ENCODE measurements around the gene CLIC4.

CLIC4 gene

GRCh38 chr1:24707687-24708086 lies 37.6 kb upstream of the CLIC4 start:
- H3K4me2 ChIP-seq, result no peak overlapping the region
- H3K9ac ChIP-seq, result no peak overlapping the region
- H3K27me3 ChIP-seq (ENCODE audit: insufficient read depth, low read depth), result no peaks in the 10 kb centered on the region
- H4K20me1 ChIP-seq (ENCODE audit: insufficient read depth), result no peaks in the 10 kb centered on the region
- H3K27ac ChIP-seq, result no peak overlapping the region
- peaks cover 49% of the 10 kb centered on the region for H3K4me1 ChIP-seq (ENCODE audit: low read depth, poor library complexity, severe bottlenecking)
- TF ChIP-seq CTCF (conservative IDR thresholded peaks at IDR 0.05; ENCODE audit: low read depth, low read length), result no peak
- H3K4me3 ChIP-seq (IDR thresholded peaks at IDR 0.05; ENCODE audit: insufficient read depth, low read depth, low read length), result no peak overlapping the region
- H3K79me2 ChIP-seq (ENCODE audit: insufficient read depth, low read depth), result no peaks in the 10 kb centered on the region
- H2AFZ ChIP-seq (ENCODE audit: low read depth), result no peak overlapping the region
- no peaks in the 10 kb centered on the region for H3K36me3 ChIP-seq (ENCODE audit: insufficient read depth)

- Histone ChIP-seq H4K20me1 (ENCODE audit: insufficient read depth) (no peaks in the 10 kb centered on the region), H3K36me3 (ENCODE audit: insufficient read depth) (no peaks in the 10 kb centered on the region), H3K4me1 (ENCODE audit: low read depth, poor library complexity, severe bottlenecking) (peaks cover 46% of the 10 kb centered on the region), H3K4me3 (IDR thresholded peaks at IDR 0.05; ENCODE audit: insufficient read depth, low read depth, low read length) (no peak overlapping the region), H3K27ac (no peak overlapping the region), H2AFZ (ENCODE audit: low read depth) (no peak overlapping the region), H3K27me3 (ENCODE audit: insufficient read depth, low read depth) (no peaks in the 10 kb centered on the region), H3K79me2 (ENCODE audit: insufficient read depth, low read depth) (no peaks in the 10 kb centered on the region), H3K4me2 (no peak overlapping the region), H3K9ac (no peak overlapping the region)
- no peak for TF ChIP-seq CTCF (conservative IDR thresholded peaks at IDR 0.05; ENCODE audit: low read depth, low read length)
These were observed 36.3 kb upstream of the CLIC4 start for GRCh38 chr1:24708938-24709337.

GRCh38 chr1:24709791-24710441 lies 35.3 kb upstream of the CLIC4 start:
- Histone ChIP-seq H3K27me3 (ENCODE audit: insufficient read depth, low read depth) (no peaks in the 10 kb centered on the region), H3K36me3 (ENCODE audit: insufficient read depth) (no peaks in the 10 kb centered on the region), H2AFZ (ENCODE audit: low read depth) (no peak overlapping the region), H3K4me3 (IDR thresholded peaks at IDR 0.05; ENCODE audit: insufficient read depth, low read depth, low read length) (no peak overlapping the region), H3K79me2 (ENCODE audit: insufficient read depth, low read depth) (no peaks in the 10 kb centered on the region), H3K4me1 (ENCODE audit: low read depth, poor library complexity, severe bottlenecking) (peaks cover 36% of the 10 kb centered on the region), H4K20me1 (ENCODE audit: insufficient read depth) (no peaks in the 10 kb centered on the region), H3K4me2 (no peak overlapping the region), H3K27ac (no peak overlapping the region; the same call in 1 of the 2 replicates), H3K9ac (no peak overlapping the region)
- TF ChIP-seq CTCF (conservative IDR thresholded peaks at IDR 0.05; ENCODE audit: low read depth, low read length), result no peak

GRCh38 chr1:24711329-24711728 lies 33.9 kb upstream of the CLIC4 start:
- TF ChIP-seq CTCF (conservative IDR thresholded peaks at IDR 0.05; ENCODE audit: low read depth, low read length), result no peak
- H3K4me2 ChIP-seq, result no peak overlapping the region
- no peak overlapping the region for H3K27ac ChIP-seq
- H2AFZ ChIP-seq (ENCODE audit: low read depth), result no peak overlapping the region
- H3K9ac ChIP-seq, result no peak overlapping the region
- no peak overlapping the region for H3K4me3 ChIP-seq (IDR thresholded peaks at IDR 0.05; ENCODE audit: insufficient read depth, low read depth, low read length)
- H4K20me1 ChIP-seq (ENCODE audit: insufficient read depth), result no peaks in the 10 kb centered on the region
- no peaks in the 10 kb centered on the region for H3K36me3 ChIP-seq (ENCODE audit: insufficient read depth)
- H3K4me1 ChIP-seq (ENCODE audit: low read depth, poor library complexity, severe bottlenecking), result peaks cover 27% of the 10 kb centered on the region
- no peaks in the 10 kb centered on the region for H3K27me3 ChIP-seq (ENCODE audit: insufficient read depth, low read depth)
- H3K79me2 ChIP-seq (ENCODE audit: insufficient read depth, low read depth), result no peaks in the 10 kb centered on the region
